ENCODE measurements around the gene UGT1A10. TPM values are rescaled to one million over a fixed set of nuclear protein-coding genes. Genes with fewer than 3 reads are reported as not detected.

UGT1A10 gene
- total and polyA plus RNA-seq, 8 donors, result 0.09 TPM; not detected in 7

GRCh38 chr2:233668605-233669260 lies 32.5 kb downstream of the UGT1A10 start:
- Histone ChIP-seq H3K4me3 (no peak overlapping the region), H3K27me3 (no peaks in the 10 kb centered on the region), H3K36me3 (no peaks in the 10 kb centered on the region), H3K4me1 (no peaks in the 10 kb centered on the region), H3K27ac (no peak overlapping the region), H3K9me3 (no peaks in the 10 kb centered on the region)
- TF ChIP-seq, protein P1, sequence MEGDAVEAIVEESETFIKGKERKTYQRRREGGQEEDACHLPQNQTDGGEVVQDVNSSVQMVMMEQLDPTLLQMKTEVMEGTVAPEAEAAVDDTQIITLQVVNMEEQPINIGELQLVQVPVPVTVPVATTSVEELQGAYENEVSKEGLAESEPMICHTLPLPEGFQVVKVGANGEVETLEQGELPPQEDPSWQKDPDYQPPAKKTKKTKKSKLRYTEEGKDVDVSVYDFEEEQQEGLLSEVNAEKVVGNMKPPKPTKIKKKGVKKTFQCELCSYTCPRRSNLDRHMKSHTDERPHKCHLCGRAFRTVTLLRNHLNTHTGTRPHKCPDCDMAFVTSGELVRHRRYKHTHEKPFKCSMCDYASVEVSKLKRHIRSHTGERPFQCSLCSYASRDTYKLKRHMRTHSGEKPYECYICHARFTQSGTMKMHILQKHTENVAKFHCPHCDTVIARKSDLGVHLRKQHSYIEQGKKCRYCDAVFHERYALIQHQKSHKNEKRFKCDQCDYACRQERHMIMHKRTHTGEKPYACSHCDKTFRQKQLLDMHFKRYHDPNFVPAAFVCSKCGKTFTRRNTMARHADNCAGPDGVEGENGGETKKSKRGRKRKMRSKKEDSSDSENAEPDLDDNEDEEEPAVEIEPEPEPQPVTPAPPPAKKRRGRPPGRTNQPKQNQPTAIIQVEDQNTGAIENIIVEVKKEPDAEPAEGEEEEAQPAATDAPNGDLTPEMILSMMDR (IDR thresholded peaks at IDR 0.05), result no peak
- FAIRE-seq (no peak), ATAC-seq (no peak), DNase-seq (no peak)
- intact Hi-C loops (cut with DNase I), result no loop called here
- 54 to 55% methylated on average over 4 of the region's 4 CpGs for WGBS, 2 donors

DNA sequence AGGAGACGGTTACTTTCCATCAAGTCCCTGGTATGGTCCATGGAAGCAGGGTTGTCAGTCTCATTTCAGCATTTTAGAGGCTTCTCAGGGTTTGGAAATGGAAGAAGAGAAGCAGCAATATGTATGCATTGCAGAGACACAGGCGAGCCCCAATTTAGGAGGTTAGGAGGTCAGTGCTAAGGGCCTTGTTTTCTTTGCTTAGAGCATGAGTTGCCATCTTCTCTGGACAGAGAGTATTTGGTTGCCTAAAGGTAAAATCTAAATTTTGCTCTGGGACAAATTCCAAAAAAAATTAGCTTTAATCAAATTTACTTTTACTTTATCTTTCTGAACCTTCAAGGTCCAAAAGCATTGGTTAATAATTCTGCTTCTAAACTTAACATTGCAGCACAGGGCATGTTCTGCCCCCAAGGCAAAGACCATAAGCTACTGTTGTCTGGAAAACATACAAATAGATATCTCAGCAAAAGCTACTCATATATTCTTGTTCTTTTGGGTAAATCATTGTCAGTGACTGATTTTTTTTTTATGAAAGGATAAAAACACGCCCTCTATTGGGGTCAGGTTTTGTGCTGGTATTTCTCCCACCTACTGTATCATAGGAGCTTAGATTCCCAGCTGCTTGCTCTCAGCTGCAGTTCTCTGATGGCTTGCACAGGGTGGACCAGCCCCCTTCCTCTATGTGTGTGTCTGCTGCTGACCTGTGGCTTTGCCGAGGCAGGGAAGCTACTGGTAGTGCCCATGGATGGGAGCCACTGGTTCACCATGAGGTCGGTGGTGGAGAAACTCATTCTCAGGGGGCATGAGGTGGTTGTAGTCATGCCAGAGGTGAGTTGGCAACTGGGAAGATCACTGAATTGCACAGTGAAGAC lies 35.3 kb downstream of the UGT1A10 start, which contains the start of gene UGT1A9:
UGT1A9 (plus strand) TSS at position 609 of the 872 bp plus-strand sequence; CDS start at position 646, 37 bp downstream.
- Histone ChIP-seq H3K27ac (no peak within 1 kb of the TSS), H3K36me3 (no peaks in the 10 kb centered on the region), H3K4me3 (no peak within 1 kb of the TSS), H3K4me1 (no peaks in the 10 kb centered on the region), H3K27me3 (no peaks in the 10 kb centered on the region), H3K9me3 (no peaks in the 10 kb centered on the region)
- ATAC-seq (no peak), DNase-seq (no peak), FAIRE-seq (no peak)
- intact Hi-C loops (cut with DNase I), result no loop called here
- 75 to 84% methylated on average over 5 of the region's 5 CpGs for WGBS, 2 donors
- TF ChIP-seq, protein P1 (IDR thresholded peaks at IDR 0.05), result no peak

DNA sequence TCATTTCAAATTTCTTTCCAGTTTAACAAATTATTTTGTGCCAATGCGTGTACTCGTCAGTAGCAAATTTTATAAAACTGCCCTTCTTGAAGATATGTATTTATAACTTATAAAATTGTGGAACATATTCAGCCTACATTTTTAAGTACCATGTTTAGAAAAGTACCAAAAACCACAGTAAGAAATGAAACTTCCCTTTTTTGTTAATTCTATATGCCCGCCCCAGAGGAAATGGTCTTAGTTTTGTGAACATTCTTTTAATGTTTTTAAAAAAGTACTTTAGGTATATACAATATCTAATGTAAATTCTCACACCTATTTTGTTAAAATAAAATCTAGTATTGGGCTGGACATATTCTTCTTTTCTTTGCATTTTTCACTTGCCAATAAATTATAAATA lies 36.6 kb downstream of the UGT1A10 start:
- H3K4me1 ChIP-seq, result no peaks in the 10 kb centered on the region
- TF ChIP-seq, protein P1 (IDR thresholded peaks at IDR 0.05), result no peak
- no peak overlapping the region for H3K27ac ChIP-seq
- H3K9me3 ChIP-seq, result no peaks in the 10 kb centered on the region
- H3K4me3 ChIP-seq, result no peak overlapping the region
- no peaks in the 10 kb centered on the region for H3K36me3 ChIP-seq
- ATAC-seq (no peak), FAIRE-seq (no peak), DNase-seq (no peak)
- H3K27me3 ChIP-seq, result no peaks in the 10 kb centered on the region
- intact Hi-C loops (cut with DNase I), result no loop called here
- 74 to 79% methylated on average over 3 of the region's 3 CpGs for WGBS, 2 donors

DNA sequence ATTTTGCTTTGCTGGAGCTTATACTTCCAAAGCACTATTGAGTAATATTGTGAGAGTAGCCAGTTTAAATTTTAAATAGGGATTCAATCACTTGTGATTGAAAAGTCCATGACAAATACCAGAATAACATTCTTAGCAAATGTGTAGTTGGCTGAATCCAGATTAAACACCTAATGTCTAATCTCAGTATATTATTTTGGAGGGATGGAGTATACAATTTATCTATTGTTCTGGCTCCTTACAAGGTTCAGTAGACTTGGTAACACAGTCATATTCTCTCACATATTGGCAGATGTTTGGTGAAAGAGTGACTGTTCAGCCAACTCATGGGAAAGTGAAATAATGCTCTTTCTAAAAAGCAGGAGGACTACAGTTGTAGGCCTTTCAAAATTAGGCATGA lies 37.6 kb downstream of the UGT1A10 start:
- ATAC-seq (no peak), FAIRE-seq (no peak), DNase-seq (no peak)
- Histone ChIP-seq H3K27me3 (no peaks in the 10 kb centered on the region), H3K27ac (no peak overlapping the region), H3K36me3 (no peaks in the 10 kb centered on the region), H3K4me3 (no peak overlapping the region), H3K4me1 (no peaks in the 10 kb centered on the region), H3K9me3 (no peaks in the 10 kb centered on the region)
- intact Hi-C loops (cut with DNase I), result no loop called here
- TF ChIP-seq, protein P1 (IDR thresholded peaks at IDR 0.05), result no peak

- no peaks in the 10 kb centered on the region for H3K9me3 ChIP-seq
- no peaks in the 10 kb centered on the region for H3K4me1 ChIP-seq
- no peaks in the 10 kb centered on the region for H3K36me3 ChIP-seq
- ATAC-seq, result no peak
- TF ChIP-seq, protein P1 (IDR thresholded peaks at IDR 0.05), result no peak
- DNase-seq, result no peak
- WGBS, 2 donors, result 63 to 70% methylated on average over 1 of the region's 1 CpG
- H3K4me3 ChIP-seq, result no peak overlapping the region
- no peaks in the 10 kb centered on the region for H3K27me3 ChIP-seq
- no peak overlapping the region for H3K27ac ChIP-seq
- intact Hi-C loops (cut with DNase I), result no loop called here
- FAIRE-seq, result no peak
These were observed 38.1 kb downstream of the UGT1A10 start for GRCh38 chr2:233674314-233674713.

Data from pancreas (tissue), 10 donors.